Caco-2 (cell line): ENCODE data around the gene ING3. TPM values are rescaled to one million over a fixed set of nuclear protein-coding genes. Genes with fewer than 3 reads are reported as not detected.

Experiments used
- BruUV-seq: library from RNA; stranded (reverse); fragments of 400-500 nt; replicated peaks from 2 replicates; lab custom pipeline; 2021; lab: Mats Ljungman, UMichigan
- CTCF ChIA-PET: fragments of 300-600 bp; sonication (Branson Sonifier 250); formaldehyde crosslinking; loops from one replicate; lab custom pipeline; 2022; ENCODE audit warnings: antibody characterized with exemption; lab: Charles Lee
- POLR2A ChIA-PET: fragments of 300-600 bp; sonication (Branson Sonifier 250); formaldehyde crosslinking; loops from one replicate; lab custom pipeline; 2022; ENCODE audit warnings: antibody characterized with exemption; lab: Charles Lee
- DNase-seq, 2 experiments: peaks; one replicate each; pipeline versions ENCODE4 v3.0.0 to v3.0.0-alpha.2; 2020 to 2022
- H3K27me3 ChIP-seq: replicated peaks from 2 replicates; pipeline ENCODE4 v1.6.0; 2011; ENCODE audit warnings: low read length; ENCODE audit not compliant: control insufficient read depth, insufficient read depth
- H3K36me3 ChIP-seq: 2 replicates; pipeline ENCODE4 v1.5.1; 2011; ENCODE audit warnings: low read length; ENCODE audit not compliant: control insufficient read depth, insufficient read depth
- H3K4me1 ChIP-seq: fragments of 250-450 bp; sonication (Bioruptor Pico); 2 replicates; pipeline ENCODE4 v1.5.1; 2020; ENCODE audit warnings: mild to moderate bottlenecking
- H3K4me3 ChIP-seq: 2 replicates; pipeline ENCODE4 v1.5.1; 2011; ENCODE audit warnings: low read depth, mild to moderate bottlenecking, control low read depth, low read length
- H3K9me3 ChIP-seq: fragments of 250-450 bp; sonication (Bioruptor Pico); 2 replicates; pipeline ENCODE4 v1.5.1; 2020; ENCODE audit warnings: mild to moderate bottlenecking, moderate library complexity
- H3K27ac Mint-ChIP-seq: one replicate; pipeline ENCODE4 v1.8.0; 2022; ENCODE audit warnings: mixed read lengths; ENCODE audit not compliant: unreplicated experiment
- H3K27me3 Mint-ChIP-seq: one replicate; pipeline ENCODE4 v1.8.0; 2022; ENCODE audit warnings: mixed read lengths; ENCODE audit not compliant: insufficient read depth, unreplicated experiment
- H3K36me3 Mint-ChIP-seq: one replicate; pipeline ENCODE4 v1.8.0; 2022; ENCODE audit warnings: mild to moderate bottlenecking, mixed read lengths; ENCODE audit not compliant: insufficient read depth, unreplicated experiment
- H3K4me1 Mint-ChIP-seq: one replicate; pipeline ENCODE4 v1.8.0; 2022; ENCODE audit warnings: low read depth, mixed read lengths; ENCODE audit not compliant: unreplicated experiment
- H3K4me3 Mint-ChIP-seq: one replicate; pipeline ENCODE4 v1.8.0; 2022; ENCODE audit warnings: mild to moderate bottlenecking, moderate library complexity, mixed read lengths; ENCODE audit not compliant: unreplicated experiment
- H3K9me3 Mint-ChIP-seq: one replicate; pipeline ENCODE4 v1.8.0; 2022; ENCODE audit warnings: mixed read lengths; ENCODE audit not compliant: unreplicated experiment
- CTCF ChIP-seq, 2 experiments: fragments of 200-600 bp in 1 of 2; IDR thresholded peaks; 1 replicate in 1 of 2; 2 replicates in 1 of 2; pipeline versions ENCODE4 v1.5.1 to v1.8.0; 2011 to 2022; ENCODE audit warnings: antibody characterized with exemption in 1 of 2, control low read depth in 1 of 2, inconsistent platforms in 1 of 2, low read depth in 1 of 2, low read length in 1 of 2, mild to moderate bottlenecking in 1 of 2, moderate library complexity in 1 of 2; ENCODE audit not compliant: insufficient read depth in 1 of 2, severe bottlenecking in 1 of 2, unreplicated experiment in 1 of 2
- intact Hi-C: fragments of 100-400 bp; cut with micrococcal nuclease; formaldehyde crosslinking; loops from one replicate; pipeline ENCODE4 v1.10.0; 2022; ENCODE audit not compliant: unreplicated experiment
- total RNA-seq: library from RNA; stranded (reverse); gene quantifications from 2 replicates; pipeline ENCODE4 v1.2.3, GENCODE V29; 2022

Gene ING3
- total RNA-seq, 1 experiment from 2014 or later = 14.6 TPM

- intact Hi-C loops = loop anchor here (5.0 kb wide), 2 partner anchors 39 to 74 kb away; partner anchors contain the start of genes CPED1 and ING3
- peak overlapping the region; percentile 82 for H3K27ac Mint-ChIP-seq
- H3K9me3 Mint-ChIP-seq = peaks cover 13% of the 10 kb centered on the region
- ChIA-PET CTCF (interaction anchor here (0.6 to 0.7 kb wide), 2 partner anchors 23 to 38 kb away, joined by 3 to 4 read pairs; partner anchors contain the start of gene CPED1), POLR2A (no interaction called here)
- H3K27me3 ChIP-seq = no peaks in the 10 kb centered on the region
- peaks cover 41% of the 10 kb centered on the region for H3K4me1 ChIP-seq
- no peak for TF ChIP-seq CTCF (IDR thresholded peaks at IDR 0.05; ENCODE audit: insufficient read depth in 1 of 2, low read depth in 1 of 2, low read length in 1 of 2, severe bottlenecking in 1 of 2, unreplicated experiment in 1 of 2)
- H3K36me3 ChIP-seq = no peaks in the 10 kb centered on the region
- peaks cover 30% of the 10 kb centered on the region for H3K4me1 Mint-ChIP-seq
- no peaks in the 10 kb centered on the region for H3K27me3 Mint-ChIP-seq
- H3K9me3 ChIP-seq = 0 out of 2 replicates have a peak, but pooled peaks cover 5% of the 10 kb centered on the region
- no peak overlapping the region for H3K4me3 ChIP-seq
- no peak overlapping the region for H3K4me3 Mint-ChIP-seq
- no peaks in the 10 kb centered on the region for H3K36me3 Mint-ChIP-seq
- BruUV-seq = no TSS peak
- DNase-seq = no peak
Observed at GRCh38 chr7:121026577-121027111, 76.1 kb downstream of the ING3 start.

Other genes starting within 250 kb of the ING3 start
- 2.9 and 4.1 TPM in 2 replicates for gene TSPAN12, start 92.6 kb upstream of the ING3 start, total RNA-seq
- gene CPED1, start 37.9 kb downstream of the ING3 start, total RNA-seq = 0.23 and 0.56 TPM in 2 replicates